Measurements from ENCODE around the gene CNIH2.
"Not testable (repeated sequence)": the region's sequence is repeated elsewhere in the genome, so short reads cannot be mapped to it uniquely, and the experiment has no call there.

The CNIH2 gene

DNA sequence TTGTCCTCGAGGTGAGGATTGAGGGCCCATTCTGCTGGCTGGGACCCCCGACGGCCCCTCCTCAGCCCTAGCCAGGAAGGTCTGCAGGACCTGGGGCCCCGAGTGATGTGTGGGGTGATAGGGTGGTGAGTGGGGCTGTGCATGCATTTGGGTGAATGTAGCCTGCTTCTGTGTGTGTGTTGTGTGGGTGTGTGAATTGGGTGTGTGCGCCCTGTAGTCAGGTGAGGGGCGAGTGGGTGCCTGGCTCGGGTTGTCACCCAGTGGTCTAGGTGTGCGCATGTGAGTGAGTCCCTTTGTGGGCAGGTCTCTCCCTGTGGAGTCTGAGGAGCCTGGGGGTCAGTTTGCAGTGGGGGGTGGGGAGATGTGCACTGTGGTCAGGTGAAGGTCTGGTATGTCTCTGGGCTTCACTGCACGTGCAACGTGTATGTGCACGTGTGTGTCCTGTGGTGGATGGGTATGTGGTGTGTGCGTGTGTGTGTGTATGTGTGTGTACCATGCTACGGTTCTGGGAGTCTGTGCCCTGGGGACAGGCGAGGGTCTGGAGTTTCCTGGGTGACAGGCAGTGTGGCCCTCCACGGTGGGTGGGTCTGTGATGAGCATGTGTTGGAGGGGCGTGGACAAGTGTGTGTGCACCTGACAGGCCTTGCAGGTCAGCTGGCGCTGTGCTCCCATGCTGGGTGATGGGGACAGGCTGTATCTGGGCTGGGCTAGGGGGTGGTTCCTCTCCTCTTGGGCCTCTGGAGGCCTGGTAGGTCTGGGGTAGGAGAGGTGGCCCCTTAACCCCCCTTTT is 14.8 kb downstream of the CNIH2 start:
- DNase-seq, result no peak

DNA sequence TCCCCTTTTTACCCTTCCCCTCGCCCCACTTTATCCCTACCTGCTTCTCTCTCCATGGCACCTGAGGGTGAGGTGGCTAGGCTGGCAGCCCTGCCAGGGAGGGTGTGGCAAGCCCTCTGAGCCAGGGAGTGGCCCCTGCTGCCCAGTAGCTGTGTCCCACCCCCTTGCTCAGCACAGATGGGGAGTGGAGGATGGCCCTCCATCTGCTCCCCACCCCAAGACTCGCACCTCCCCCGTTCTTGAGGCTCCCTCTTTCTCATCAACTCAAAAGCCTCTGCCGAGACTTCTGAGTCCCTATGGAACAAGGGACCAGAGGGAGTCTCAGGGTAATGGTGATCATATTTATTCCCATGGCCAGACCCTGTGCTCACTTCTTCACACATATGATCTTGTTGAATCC is 15.4 kb downstream of the CNIH2 start:
- DNase-seq, result no peak

DNA sequence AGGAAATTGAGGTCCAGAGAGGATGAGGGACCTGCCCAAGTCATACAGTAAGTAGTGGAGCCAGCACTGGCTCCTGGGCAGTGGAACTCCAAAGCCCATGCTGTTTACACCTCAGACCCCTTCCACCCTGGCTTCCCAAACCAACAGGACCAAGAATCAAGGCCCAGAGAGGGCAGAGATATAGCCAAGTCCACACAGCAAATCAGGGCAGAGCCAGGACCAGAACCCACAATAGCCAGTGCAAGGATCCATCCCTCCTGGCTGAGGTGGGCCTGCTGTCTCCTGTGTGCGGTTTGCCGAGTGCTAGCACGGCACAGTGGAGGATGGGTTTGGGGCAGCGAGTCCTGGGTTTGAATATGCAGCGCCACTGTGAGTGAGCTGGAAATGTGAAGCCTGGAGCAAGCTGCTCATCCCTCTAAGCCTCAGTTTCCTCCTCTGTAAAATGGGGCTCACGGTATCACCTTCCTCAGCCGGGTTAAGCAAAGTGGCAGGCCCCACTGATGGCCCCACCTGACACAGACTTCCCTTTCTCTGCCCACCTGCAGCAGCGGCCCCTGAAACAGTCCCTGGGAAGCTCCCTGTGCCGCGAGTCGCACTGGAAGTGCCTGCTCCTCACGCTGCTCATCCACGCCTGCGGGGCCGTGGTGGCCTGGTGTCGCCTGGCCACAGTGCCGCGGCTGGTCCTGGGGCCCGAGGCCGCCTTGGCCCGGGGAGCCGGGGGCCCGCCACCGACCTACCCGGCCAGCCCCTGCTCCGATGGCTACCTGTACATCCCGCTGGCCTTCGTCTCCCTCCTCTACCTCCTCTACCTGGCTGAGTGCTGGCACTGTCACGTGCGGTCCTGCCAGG is 16.0 kb downstream of the CNIH2 start:
- no peak for DNase-seq

DNA sequence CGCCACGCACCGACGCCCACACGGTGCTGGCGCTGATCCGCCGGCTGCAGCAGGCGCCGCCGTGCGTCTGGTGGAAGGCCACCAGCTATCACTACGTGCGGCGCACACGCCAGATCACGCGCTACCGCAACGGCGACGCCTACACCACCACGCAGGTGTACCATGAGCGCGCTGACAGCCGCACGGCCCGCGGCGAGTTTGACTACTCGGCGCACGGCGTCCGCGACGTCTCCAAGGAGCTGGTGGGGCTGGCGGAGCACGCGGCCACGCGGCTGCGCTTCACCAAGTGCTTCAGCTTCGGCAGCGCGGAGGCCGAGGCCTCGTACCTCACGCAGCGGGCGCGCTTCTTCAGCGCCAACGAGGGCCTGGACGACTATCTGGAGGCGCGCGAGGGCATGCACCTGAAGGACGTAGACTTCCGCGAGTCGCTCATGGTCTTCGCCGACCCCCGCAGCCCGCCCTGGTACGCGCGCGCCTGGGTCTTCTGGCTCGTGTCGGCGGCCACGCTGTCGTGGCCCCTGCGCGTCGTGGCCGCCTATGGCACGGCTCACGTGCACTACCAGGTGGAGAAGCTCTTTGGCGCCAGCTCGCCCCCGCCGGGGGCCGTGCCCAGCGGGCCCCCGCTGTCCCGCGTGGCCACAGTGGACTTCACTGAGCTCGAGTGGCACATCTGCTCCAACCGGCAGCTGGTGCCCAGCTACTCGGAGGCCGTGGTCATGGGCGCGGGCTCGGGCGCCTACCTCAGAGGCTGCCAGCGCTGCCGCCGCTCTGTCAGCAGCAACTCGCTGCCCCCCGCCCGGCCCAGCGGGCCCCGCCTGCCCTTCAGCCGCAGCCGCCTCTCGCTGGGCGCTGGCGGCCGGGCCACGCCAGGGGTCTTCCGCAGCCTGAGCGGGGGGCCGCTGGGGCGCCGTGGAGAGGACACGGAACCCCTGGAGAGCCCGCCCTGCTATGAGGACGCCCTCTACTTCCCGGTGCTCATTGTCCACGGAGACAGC is 16.9 kb downstream of the CNIH2 start:
- no peak for DNase-seq

DNA sequence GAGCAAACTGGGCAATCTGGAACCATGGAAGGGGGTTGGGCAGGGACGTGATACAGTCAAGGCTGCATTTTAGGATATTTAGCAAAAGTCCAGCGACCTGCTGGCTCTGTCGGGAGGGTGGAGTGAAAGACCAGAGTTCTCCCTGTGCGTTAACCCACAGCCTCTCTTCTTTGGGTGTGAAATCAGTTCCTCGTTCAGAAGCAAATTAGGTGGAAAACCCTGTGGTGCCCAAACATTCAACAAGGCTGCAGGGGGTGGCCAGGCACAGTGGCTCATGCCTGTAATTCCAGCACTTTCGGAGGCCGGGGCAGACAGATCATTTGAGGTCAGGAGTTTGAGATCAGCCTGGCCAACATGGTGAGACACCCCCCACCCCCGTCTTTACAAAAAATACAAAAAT is 19.6 kb downstream of the CNIH2 start:
- no peak for DNase-seq

DNA sequence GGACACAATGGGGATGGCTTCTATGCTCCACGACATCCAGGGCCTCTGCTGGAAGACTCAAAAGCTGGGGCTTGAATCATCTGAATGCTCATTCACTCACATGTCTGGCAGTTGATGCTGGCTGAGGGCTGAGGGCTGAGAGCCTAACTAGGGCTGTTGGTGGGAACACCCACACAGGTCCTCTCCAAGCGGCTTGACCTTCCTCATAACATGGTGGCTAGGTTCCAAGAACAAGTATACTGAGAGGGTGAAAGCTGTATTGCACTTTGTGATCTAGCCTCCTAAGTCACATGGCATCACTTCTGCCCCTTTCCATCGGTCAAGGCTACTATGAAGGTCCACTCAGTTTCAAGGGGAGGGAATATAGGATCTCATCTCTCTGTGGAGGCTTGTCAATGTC is 21.2 kb downstream of the CNIH2 start:
- DNase-seq, result no peak

DNA sequence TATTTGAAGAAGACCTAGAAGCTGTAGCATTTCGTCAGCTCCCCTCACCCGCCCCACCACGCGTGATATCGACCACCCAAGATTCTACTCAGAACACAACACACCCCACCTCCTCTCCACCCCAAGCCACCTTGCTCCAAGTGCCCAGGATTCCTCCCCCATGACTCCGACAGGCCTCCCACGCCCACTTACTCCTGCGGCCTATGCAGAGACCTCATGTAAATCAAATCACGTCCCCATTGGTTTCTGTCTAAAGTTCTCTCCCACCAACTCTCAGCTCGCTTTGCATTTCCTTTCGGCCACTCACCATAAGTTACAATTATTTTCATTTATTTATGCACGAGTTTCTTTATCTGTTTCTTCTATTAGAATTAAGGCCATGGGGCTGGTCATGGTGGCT is 24.7 kb downstream of the CNIH2 start:
- no peak for DNase-seq

DNA sequence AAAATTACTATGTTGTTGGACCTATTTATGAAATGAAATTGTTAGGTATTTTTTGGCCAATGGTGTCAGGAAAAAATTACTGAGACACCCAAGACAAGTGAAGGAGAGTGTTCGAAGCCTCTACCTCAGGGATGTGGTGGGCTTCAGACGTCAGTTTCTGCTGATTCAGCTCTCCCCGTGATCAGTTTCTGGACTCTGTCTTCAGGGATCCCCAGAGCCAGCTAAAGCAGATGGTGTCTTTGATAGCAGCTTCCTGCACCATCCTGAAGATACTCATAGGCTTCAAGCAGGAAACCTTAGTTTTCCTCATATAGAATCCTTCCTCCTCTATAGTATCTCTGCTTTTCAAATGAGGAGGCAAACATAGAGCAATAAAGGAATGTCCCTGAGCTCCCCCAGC is 31.5 kb downstream of the CNIH2 start:
- no peak for DNase-seq

DNA sequence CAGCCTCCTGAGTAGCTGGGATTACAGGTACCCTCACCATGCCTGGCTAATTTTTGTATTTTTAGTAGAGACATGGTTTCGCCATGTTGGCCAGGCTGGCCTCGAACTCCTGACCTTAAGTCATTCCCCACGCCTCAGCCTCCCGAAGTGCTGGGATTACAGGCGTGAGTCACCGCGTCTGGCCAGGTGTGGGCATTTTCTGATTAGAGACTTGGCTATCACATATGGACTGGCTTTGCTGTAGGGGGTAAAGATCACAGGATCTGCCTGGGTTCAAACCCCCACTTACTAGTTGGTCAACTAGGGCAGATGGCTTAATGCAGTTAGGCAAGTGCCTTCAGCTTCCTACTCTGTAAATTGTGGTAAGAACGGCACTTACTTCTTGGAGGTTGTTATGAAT is 32.3 kb downstream of the CNIH2 start:
- no peak for DNase-seq

DNA sequence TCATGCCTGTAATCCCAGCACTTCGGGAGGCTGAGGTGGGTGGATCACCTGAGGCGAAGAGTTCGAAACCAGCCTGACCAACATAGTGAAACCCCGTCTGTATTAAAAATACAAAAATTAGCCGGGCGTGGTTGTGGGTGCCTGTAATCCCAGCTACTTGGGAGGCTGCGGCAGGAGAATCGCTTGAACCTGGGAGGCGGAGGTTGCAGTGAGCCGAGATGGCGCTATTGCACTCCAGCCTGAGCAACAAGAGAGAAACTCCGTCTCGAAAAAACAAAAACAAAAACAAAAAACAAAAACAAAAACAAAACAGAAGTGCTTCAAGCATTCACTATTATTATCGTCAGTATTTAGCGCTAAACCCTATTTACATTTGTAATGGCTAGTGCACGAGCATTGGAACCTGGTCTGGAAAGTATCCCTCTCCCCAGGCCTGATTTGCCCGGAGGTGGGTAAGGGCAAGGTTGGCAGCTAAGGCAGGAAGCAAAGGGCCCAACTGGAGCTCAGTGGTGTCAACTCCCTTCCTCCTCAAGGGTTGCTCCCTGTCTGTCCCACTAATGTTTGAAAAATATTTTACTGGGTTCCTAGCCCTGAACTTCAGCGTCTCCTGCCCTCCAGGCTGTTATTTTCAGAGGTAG is 32.9 kb downstream of the CNIH2 start:
- DNase-seq, result not testable (repeated sequence)

DNA sequence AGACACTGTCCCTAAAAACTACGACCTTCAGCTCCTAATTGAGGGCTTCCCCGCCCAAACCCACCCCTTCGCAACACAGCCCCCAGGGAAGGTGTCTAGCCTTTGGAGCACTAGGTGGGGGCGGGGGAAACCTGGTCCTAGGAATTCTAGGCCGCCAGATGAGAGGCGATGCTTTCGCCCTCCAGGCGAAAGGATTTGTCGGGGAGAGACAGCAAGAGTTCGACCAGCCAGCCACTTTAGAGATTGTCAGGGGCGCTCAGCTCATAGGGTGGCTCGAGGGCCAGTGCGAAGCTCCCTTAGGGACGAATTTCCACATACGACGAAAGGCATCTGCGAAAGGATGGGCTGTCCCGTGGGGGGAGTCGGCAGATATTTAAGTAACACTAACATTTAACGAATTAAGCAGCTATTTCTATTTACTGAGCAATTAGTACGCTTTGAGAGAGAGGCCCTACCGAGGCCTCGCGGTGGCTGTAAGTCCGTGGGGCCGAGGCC is 33.5 kb downstream of the CNIH2 start:
- no peak for DNase-seq

DNA sequence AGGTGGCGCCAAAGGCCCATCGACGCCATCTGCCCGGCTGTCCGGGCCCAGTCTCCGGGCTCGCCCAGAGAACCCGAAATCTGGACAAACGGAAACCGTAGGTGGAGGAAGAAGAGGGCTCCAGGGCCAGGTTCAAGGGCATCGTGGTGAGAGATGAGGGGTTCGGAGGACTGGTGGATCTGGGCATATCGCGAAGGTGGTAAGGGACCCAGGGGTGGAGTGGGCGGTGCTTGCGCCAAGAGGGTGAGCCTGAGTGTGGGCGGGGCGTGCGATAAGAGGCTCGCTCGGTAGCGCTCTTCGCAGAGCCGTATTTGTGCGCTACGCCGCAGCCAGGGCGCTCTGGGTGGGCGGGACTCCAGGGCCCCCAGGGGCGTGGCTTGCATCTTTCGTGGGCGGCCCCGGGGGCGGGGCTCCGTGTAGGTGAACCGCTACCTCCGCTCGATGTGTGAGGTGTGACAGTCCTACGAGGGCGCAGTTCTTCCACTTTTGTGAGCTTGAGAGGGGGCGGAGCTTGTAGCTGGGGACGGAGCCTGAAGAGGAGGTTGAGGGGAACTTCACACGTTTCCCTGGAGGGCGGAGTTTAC is 34.1 kb downstream of the CNIH2 start:
- no peak for DNase-seq

DNA sequence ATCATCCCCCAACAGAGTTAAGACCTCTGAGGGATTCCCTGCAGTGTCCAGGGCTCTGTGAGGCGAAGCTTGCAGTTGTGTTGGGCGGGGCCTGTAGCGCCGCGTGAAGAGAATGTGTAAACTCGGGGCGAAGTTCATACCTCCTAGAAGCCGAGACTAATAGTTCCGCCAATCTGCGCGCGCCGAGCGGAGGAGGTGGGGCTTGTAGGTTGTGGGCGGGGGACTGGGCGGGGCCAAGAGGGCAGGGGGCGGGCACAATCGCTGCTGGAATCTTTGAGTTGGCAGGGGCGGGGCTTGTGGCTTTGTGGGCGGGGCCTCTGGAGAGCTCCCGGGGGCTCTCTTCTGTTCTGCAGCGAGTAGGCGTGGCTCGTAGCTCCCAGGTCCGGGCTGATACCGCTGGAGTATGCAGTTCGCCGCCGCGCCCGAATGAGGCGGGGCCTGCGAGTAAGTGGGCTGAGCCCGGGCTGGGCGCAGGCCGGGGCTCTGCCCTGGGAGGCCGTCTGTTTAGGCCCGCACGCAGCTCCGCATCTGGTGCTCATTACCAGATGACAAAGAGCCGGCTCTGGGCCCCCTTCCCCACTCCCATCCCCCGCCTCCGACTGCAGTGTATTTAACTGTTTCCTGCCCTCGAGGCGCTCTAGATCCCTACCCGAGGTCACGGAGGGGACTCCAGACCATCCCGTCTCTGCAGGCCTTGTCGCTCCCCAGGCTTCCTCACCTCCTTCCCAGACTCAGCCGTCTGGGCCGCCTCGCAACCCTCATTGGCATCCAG is 34.8 kb downstream of the CNIH2 start:
- no peak for DNase-seq

DNA sequence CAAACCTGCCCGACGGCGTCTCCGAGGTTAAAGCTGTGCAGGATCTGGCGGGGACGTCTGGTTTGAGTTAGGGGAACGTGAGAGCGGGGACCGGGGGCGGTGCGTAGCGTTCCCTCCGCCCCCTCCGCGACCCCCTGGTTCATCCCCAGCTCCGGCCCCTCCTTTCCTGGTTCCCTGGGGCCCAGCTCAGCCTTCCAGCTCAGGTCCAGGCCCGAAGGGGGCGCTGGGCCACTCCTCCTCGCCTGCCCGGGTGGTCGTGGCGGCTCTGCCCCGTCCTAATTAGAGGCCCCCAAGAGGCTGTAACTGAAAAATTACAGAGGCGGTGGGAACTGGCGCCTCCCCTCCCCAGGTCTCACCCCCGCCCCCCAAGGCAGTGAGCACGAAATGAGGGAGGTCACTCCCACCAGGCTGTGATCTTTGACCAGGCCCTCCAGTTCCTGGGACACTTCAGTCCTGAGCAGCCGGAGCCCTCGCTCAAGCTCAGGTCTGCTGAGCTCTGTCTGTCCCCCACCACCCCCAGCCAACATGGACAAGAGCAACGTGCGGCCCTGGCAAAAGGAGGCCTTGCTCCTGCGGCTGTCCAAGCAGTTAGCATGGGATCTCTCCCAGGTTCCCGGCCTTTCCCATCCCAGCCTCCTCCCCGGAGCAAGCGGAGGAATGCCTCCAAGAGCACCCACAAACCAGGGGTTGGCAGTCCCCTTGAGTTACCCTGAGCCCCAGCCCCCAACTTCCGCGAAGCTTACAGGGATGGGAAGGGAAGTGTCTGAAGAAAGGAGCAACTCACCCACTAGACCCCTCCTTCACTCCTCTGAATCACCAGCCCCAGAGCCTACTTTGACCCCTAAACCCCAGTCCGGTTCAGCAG is 35.6 kb downstream of the CNIH2 start:
- DNase-seq, result no peak

DNA sequence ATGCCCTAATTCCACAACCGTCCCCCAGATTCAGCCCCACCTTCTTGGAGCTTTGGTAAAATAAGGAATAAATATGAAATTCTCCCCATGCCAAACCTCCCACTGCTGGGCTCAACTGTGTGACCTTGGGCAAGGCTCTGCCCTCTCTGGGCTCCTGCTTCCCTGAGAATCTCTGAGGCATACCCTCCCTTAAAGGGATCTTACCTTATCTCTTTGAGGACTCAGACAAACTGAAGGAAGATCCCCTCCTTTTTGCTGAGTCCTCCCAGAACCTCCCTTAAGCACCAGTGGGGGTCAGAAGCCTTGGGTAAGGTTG is 36.2 kb downstream of the CNIH2 start:
- no peak for DNase-seq

DNA sequence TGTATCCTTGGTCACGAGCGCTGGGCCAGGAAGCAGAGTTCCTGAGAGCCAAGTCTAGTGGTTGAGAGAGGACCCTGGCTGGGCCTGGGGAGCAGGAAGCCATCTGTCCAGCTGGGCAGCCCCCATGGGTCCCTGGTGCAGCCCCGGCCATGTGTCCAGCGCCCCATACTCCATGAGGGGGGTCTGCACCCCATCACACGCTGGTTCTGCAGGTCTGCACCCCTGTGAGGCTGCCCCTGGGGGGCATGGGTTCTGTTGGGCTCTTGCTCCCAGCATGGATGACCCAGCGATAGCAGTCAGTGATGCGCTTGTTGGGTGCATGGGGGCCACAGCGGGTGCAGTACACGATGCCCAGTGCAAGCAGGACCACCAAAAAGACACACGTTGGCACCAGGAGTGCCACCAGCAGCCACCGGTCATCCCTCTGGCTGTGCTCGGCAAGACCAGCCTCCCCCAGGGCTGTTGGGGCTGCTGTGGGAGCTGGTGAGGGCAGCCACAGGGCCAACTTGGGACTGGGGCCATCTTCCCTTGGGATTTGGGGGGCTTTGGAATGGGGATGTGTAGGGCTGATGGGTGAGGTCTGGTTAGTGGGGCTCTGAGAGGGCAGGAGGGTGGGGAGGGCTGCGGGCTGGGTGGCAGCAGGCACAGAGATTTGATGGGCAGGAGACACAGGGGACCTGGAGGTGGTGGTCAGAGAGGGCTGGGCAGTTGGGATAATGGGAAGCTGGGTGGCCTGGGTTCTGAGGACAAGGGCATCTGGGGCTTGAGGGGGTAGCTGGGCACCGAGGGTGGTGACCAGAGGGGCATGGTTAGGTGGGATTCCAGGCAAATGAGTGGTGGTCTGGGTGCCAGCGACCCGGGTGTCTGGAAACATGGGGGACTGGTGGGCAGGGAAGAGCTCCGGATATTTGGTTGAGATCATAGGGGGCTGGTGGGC is 36.9 kb downstream of the CNIH2 start:
- DNase-seq, result no peak

DNA sequence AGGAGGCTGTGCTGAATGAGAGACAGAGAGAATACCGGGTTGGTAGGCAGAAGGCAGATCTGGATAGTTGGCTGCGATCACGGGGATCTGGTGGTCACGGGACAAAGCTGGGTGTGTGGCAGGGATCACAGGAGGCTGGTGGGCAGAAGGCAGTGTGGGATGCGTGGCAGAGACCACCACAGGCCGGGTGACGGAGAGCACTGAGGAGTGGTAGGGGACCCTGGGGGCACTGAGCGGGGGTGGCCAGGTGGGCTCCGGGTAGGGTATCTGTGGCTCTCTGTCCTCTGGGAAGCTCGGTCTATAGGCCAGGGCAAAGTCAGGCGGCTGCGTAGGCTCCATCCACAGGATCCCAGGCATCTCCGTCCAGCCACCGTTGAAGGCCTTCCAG is 37.5 kb downstream of the CNIH2 start:
- DNase-seq, result no peak

DNA sequence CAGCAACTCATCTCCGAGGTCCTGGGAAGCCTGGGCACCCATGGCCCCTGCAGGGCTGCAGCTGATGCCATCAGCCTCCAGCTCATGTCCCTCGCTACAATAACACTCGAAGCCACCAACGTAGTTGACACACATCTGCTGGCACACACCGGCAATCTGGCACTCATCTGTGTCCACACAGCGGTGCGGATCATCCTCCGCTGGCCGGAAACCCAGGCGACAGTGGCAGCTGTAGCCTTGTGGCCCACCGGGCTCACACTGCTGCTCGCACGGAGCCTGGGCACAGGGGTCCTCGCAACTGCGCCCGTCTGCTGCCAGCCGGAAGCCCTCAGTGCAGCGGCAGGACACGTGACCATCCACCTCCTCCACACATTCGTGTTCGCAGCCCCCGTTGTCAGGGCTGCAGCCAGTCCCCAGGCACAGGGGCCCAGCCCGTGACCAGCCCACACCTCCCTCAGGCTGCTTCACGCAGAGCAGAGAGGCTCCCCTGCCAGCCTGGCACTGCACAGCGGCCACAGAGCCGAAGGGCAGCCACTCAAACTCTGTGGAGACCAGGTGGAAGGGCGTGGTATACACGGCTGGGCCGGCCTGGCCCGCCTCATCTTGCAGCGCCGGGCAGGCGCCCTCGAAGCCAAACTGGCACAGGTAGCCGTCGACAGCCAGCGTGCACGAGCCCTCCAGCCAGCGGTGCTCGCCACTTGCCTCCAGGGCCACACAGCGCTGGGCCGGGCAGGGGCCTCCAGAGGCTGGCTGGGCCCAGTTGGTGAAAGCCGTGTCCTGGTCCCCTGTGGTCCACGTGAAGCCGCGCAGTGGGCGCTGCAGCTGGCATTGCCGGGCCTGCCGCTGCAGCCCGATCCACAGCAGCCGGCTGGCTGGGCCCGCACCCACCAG is 38.2 kb downstream of the CNIH2 start:
- no peak for DNase-seq

All from NK-92 treated with Interleukin-12 subunit alpha and Interleukin-12 subunit beta, amount 100 ng/mL, for 24 hours (cell line).